Measurements from ENCODE around the gene BUB1B.
"Not testable (repeated sequence)": the region's sequence is repeated elsewhere in the genome, so short reads cannot be mapped to it uniquely, and the experiment has no call there.

The BUB1B gene, protein sequence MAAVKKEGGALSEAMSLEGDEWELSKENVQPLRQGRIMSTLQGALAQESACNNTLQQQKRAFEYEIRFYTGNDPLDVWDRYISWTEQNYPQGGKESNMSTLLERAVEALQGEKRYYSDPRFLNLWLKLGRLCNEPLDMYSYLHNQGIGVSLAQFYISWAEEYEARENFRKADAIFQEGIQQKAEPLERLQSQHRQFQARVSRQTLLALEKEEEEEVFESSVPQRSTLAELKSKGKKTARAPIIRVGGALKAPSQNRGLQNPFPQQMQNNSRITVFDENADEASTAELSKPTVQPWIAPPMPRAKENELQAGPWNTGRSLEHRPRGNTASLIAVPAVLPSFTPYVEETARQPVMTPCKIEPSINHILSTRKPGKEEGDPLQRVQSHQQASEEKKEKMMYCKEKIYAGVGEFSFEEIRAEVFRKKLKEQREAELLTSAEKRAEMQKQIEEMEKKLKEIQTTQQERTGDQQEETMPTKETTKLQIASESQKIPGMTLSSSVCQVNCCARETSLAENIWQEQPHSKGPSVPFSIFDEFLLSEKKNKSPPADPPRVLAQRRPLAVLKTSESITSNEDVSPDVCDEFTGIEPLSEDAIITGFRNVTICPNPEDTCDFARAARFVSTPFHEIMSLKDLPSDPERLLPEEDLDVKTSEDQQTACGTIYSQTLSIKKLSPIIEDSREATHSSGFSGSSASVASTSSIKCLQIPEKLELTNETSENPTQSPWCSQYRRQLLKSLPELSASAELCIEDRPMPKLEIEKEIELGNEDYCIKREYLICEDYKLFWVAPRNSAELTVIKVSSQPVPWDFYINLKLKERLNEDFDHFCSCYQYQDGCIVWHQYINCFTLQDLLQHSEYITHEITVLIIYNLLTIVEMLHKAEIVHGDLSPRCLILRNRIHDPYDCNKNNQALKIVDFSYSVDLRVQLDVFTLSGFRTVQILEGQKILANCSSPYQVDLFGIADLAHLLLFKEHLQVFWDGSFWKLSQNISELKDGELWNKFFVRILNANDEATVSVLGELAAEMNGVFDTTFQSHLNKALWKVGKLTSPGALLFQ

DNA sequence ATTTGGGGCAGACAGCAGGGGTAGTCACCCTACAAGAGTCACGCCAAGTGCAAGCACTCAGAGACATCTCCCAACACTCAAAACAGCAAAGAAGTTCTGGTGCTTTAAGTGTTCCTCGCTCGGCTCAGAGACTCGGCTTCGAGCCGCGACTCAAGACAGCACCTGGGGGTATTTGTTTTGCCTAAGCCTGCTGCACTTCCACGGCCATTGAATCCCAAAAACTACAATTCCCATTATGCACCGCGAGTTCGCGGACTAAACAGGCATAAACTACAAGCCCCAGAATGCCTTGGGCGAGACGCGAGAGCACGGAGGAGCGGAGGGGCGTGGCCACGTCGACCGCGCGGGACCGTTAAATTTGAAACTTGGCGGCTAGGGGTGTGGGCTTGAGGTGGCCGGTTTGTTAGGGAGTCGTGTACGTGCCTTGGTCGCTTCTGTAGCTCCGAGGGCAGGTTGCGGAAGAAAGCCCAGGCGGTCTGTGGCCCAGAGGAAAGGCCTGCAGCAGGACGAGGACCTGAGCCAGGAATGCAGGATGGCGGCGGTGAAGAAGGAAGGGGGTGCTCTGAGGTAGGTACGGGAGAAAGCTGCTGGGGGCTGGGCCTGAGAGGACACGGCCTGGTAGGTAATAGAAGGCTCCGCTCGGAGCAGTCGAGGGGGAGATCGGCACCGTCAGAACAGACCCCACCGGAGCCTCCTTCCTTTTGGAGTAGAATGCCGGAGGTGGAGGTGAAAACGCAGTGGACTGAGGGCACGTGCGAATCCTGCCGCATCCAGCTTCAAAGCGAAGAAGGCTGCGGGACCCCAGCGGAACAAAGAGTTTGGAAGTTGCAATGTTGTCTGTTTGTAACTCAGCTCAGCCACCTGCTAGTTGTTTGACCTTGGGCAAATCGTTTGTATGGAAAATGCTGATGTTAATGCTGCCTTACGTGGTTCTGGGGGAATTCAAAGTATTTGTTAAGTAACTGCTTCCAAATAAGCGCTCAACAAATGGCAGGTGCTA lies at the start of gene BUB1B:
TSS of gene BUB1B (plus strand) at position 381 of the 1,000 bp plus-strand sequence. CDS start at position 533, 152 bp downstream.
- peak; percentile 73 for DNase-seq

DNA sequence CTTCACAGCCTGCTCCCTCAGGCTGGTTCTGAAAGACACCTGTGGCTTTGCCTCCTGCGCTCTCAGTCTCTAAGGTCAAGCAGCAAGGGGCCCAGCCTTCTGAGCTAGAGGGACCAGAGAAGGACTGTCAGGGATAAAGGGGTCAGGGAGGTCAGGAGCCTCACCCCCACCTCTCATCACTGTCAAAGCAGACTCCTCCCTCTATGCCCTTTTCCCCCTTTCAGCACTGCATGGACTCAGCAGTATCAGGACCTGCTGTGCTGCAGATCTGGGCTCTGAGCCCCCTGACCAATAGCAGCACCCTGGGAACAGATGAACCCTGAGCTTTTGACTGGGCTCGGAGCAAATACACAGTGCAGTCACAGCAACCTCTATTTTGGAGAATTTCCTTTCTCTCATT lies 49.0 kb upstream of the BUB1B start:
- no peak for DNase-seq

DNA sequence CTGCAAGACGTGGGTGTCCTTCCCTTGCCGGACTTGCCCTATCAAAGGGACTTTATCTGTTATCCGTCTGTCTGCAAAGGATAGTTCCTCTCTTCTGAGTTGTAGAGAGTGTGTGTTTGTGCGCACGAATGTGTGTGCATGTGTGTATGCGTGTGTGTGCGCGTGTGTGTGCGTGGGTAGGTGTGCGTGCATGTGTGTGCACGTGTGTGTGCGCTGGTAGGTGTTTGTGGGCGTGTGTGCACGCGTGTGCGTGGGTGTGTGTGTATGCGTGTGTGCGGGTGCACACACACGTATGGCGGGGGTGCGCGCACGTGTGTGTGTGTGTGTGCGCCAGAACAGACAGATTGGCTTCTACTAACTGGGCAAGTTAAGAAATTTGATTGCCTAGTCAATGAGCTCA lies 48.1 kb upstream of the BUB1B start:
- DNase-seq, result no peak

DNA sequence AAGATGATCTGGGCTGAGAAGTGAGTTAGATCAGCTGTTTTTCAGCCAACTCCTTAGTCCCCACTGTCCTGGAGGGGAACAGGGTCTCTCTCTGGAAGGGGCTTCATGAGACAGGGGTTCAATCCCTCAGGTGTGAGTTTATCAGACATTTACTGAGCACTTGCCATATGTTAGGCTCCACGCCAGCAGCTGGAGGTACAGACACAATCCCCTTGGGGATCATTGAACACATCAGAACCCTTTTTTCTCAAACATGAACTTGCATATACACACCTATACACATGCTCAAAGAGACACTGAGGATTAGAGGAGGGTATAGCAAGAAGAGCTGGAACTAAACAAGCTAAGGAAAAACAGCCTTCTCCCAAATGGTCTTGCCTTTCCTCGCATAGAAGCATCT lies 46.7 kb upstream of the BUB1B start:
- no peak for DNase-seq

DNA sequence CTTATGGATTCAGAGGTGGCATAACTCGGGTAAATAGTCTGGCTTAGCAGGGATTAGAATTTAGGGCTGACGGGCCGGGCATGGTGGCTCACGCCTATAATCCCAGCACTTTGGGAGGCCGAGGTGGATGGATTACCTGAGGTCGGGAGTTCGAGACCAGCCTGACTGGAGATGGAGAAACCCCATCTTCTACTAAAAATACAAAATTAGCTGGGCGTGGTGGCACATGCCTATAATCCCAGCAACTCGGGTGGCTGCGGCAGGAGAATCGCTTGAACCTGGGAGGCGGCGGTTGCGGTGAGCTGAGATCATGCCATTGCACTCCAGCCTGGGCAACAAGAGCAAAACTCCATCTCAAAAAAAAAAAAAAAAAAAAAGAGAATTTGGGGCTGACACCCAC lies 45.8 kb upstream of the BUB1B start:
- DNase-seq, result not testable (repeated sequence)

DNA sequence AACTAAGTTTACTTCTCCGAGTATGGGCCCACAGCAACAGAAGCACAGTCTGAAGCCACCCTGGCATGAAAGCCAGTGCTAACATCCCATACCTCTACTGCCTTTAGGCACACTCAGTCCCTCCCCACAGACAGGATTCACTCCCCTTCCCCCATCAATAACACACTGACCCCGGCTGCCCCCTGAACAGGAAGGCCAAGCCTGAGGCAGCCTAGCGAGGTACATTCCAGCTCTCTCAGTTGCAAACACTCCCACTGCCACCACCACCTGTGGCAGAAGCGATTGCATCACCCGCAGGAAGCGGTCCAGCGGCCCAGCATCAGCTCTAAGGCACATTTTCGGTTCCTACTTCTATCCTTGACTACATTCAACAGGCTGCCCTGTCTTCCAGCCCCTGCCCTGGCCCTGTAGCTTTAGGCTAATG lies 45.2 kb upstream of the BUB1B start:
- DNase-seq, result peak; percentile 77

DNA sequence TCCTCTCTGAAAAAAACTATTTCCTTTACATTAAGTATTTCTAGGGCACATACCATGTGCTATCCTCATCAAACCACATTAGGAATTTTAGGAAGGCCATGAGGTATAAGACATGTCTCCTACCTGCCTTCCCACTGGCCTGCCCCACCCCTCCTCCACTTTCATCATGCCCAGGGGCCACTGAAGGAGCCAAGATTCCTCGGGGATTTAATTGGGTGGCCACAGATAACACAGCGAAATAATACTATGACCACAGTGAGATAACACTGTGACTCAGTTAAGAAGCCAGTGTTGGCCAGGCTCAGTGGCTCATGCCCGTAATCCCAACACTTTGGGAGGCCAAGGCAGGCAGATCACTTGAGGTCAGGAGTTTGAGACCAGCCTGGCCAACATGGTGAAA lies 42.4 kb upstream of the BUB1B start:
- no peak for DNase-seq

DNA sequence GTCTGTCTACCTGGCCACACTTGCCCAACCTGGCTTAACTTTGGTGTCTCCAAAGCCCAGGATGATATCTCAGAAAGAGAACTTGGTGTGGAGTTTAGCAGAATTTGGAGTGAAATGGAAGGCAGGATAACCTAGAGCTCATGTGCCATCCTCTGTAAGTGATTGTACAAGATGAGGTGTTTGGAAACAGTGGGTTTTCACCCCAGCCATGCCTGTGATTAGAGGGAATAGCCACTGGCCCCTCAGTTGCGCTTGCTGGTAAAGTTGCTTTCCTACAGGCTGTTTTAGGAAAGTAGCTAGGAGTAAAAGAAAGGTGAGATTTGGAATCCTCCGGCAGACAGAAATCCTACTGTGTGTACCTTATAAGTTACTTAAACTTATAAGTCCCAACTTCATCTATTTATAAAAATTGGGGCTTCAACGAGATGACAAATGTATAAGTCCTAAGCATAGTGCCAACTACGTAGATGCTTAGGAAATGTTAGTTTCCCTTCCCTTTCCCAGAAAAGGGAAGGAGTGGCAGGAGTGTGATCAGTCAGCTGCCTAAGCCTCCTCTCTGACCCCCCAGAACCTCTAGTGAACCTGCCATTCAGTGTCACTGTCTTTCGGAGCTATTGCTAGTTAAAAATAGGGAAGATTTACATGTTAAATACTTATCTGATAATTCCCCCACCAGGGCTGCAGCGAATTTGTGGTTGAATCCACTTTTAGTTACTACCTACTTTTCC lies 38.8 kb upstream of the BUB1B start:
- no peak for DNase-seq

DNA sequence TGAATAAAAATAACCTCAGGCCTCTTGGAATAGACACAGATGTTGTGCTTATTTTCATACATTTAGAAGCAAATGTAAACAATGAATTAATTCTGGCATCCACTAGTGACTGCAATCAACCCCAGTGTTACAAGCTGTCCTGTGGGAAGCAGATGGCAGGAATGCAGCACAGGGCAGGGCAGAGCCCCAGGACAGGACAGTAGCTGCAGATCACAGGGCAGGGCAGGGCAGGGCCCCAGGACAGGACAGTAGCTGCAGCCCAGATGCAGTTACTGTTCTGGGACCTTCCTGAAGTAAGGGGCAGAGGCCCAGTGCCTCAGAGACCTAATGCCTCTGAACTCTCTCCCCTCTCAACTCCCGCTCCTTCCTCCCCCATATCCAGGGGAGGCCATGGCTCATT lies 37.9 kb upstream of the BUB1B start:
- DNase-seq, result not testable (repeated sequence)

DNA sequence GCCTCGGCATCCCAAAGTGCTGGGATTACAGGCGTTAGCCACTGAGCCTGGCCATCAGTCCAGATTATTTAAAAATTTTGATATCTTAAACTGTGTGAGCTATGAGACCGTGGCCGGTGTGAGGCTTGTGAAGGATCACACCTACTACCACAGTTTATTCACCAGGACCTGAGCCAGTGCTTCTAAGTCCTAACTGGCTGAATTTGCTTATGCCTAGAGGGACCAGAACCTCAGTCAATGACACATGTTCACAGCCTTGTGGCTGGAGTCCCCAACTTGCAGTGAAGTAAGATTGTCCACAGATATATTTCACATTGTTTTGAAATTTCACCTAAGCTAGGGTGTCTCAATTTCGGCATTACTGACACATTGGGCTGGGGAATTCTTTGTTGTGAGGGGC lies 37.0 kb upstream of the BUB1B start:
- not testable (repeated sequence) for DNase-seq

DNA sequence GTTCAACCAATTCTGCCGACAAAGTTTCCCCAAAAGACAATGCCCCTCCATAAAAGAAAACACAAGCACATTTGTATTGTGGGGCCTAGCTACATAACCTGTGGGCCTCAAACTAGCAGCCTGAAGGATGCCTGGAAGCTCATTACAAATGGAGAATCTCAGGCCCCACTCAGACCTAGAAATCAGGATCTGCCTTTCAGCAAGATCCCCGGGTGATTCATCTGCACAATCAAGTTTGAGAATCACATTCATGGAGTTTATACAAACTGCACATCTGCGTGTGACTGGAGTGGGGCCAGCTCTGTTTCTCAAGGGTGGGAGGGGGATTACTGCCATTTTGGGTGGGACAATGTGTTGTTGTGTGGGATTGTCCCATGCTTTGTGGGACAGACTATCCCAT lies 36.5 kb upstream of the BUB1B start:
- DNase-seq, result not testable (repeated sequence)

DNA sequence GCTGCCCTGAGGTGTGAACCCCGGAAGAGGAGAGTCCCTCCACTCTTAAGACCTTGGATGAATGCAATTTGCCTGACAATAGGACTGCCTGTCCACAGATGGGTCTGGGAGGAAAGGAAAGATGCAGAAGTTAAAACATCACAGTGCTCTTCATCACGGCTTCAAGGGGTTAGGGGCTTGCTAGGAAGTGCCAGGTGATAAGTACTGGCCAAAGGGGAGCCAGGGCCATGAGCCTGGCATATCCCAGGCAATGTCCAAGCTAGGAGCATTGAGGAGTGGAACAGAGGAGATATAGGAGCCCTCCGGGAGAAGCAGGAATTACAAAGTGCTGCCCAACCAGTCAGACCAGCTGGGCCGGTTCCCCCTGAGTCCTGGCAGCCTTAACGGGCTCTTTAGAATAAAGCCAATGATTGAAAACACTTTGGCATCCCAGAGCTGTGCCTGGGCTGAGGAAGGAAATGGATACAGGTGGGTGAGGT lies 36.0 kb upstream of the BUB1B start:
- DNase-seq, result not testable (repeated sequence)

DNA sequence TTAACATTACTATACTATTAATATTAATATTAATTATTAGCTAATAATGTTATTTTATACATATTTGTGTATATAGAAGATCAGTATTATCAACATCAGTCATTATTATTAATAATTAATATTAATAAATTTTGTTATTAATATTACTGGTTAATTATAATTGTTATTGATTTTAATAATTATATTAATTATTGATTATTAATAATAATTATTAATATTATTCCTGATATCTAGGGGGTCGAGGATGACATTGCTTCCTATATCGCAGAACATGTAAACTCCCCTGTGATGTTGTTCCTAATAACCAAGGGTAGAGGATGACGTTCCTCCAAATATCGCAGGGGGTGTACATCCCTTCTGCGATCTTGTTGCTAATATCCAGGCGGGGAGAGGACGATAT lies 34.9 kb upstream of the BUB1B start:
- no peak for DNase-seq

DNA sequence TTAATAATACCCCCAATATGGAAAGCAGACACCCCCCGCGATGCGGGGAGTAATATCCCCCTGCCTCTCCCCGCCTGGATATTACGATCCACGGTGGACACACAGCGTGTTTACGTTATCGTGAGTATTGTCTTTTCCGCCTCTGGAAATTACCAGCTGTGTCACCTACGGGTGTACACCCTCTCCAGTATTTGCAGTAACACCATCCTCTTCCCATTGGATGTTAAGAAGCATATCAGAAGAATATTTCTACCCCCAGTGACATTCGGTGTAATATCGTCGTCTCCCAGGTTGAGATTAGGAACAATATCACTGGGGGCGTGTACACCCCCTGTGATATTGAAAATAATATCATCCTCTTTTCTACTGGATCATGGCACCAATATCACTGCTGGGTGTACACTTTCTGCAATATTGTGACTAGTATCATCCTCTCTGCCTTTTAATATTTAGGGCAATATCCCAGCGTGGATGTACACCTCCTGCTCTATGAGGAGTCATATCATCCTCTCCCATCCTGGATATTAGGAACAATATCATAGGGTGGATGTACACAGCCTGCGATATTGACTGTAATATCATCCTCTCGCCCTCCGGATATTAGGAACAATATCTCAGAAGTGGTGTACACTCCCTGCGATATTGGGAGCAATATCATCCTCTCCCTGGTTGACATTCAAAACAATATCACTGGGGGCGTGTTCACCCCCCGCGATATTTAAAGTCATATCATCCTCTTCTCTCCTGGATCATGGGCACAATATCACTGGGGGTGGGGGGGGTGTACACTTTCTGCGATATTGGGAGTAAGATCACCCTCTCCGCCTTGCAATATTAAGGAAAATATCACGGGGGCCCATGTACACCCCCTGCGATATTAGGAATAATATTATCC lies 31.9 kb upstream of the BUB1B start:
- no peak for DNase-seq

DNA sequence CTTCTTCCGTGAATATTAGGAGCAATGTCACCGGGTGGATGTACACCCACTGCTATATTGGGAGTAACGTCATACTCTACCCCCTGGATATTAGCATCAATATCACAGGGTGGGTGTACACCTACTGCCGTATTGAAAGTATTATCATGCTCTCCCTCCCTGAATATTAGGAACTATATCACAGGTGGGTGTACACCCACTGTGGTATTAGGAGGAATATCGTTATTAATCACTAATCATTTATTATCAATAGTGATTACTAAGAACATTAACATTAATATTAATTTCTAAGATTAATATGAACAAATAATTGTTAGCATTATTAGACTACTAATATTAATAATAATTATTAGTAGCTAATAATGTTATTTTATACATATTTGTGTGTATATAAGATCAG lies 30.8 kb upstream of the BUB1B start:
- no peak for DNase-seq

DNA sequence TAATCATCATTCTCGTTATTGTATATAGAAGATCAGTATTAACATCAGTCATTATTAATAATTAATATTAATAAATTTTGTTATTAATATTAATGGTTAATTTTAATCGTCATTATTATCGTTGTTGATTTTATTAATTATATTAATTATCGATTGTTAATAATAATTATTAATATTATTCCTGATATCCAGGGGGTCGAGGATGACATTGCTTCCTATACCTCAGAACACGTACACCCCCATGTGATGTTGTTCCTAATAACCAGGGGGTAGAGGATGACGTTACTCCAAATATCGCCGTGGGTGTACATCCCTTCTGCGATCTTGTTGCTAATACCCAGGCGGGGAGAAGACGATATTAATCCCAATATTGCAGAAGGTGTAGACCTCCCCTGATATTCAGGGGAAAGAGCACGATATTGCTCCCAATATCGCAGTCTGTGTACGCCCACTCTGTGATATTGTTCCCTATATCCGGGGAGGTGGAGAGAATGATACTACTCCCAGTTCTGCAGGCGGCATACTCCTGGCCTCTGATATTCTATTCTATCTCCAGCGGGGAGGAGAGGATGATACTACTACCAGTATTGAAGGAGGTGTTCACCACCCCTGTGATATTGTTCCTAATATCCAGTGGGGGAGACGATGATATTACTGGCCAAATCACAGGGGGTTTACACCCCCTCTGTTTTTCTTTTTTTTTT lies 29.9 kb upstream of the BUB1B start:
- no peak for DNase-seq

DNA sequence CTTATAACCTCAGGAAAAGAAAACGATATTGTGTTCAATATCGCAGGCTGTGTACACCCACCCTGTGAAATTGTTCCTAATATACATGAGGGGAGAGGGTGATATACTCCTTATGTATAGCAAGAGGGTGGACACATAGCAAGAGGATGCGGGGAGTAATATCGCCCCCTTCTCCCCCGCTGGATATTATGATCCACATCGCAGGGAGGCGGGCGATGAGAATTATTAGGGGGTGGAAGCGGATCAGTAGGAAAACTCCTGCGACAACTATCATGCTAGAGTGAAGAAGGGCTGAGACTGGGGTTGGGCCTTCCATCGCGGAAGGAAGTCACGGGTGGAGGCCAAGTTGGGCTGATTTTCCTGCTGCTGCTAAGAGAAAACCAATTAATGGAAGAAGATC lies 27.3 kb upstream of the BUB1B start:
- DNase-seq, result no peak

DNA sequence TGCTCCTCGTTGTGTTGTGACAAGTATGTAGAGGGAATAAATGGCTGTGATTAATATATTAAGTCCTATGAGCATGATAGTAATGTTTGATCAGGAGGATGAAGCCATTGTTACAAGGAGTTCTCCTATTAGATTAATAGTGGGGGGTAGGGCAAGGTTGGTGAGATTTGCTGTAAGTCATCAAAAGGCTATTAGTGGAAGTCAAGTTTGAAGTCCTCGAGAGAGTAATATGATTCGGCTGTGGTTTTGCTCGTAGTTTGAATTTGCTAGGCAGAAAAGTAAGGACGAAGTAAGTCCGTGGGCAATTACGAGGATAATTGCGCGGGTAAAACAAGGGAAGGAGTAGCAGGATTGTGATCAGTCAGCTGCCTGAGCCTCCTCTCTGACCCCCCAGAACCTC lies 26.0 kb upstream of the BUB1B start:
- DNase-seq, result no peak

DNA sequence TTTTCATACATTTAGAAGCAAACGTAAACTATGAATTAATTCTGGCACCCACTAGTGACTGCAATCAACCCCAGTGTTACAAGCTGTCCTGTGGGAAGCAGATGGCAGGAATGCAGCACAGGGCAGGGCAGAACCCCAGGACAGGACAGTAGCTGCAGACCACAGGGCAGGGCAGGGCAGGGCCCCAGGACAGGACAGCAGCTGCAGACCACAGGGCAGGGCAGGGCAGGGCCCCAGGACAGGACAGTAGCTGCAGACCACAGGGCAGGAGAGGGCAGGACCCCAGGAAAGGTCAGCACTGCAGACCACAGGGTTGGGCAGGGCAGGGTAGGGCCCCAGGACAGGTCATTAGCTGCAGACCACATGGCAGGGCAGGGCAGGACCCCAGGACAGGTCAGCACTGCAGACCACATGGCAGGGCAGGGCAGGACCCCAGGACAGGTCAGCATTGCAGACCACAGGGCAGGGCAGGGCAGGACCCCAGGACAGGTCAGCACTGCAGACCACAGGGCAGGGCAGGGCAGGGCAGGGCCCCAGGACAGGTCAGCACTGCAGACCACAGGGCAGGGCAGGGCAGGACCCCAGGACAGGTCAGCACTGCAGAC lies 24.9 kb upstream of the BUB1B start:
- not testable (repeated sequence) for DNase-seq

Measured in KG1 (cell line).